VCaP (cell line): ENCODE data around the gene CAMTA2.
A peak's percentile ranks its signal among the peaks of the same experiment; 100 is the strongest.

ENCODE experiments used
- H3K27ac ChIP-seq: fragments of 450-650 bp; 2 replicates; pipeline ENCODE4 v1.5.1; 2017
- TF ChIP-seq, protein P1 (sequence below): fragments of 450-650 bp; conservative IDR thresholded peaks from 2 replicates; pipeline ENCODE4 v1.5.1; 2017; ENCODE audit warnings: mild to moderate bottlenecking, moderate library complexity

The CAMTA2 gene

GRCh38 chr17:4951486-4951885, 36.0 kb downstream of the CAMTA2 start:
- no peak overlapping the region for H3K27ac ChIP-seq
- TF ChIP-seq, protein P1, sequence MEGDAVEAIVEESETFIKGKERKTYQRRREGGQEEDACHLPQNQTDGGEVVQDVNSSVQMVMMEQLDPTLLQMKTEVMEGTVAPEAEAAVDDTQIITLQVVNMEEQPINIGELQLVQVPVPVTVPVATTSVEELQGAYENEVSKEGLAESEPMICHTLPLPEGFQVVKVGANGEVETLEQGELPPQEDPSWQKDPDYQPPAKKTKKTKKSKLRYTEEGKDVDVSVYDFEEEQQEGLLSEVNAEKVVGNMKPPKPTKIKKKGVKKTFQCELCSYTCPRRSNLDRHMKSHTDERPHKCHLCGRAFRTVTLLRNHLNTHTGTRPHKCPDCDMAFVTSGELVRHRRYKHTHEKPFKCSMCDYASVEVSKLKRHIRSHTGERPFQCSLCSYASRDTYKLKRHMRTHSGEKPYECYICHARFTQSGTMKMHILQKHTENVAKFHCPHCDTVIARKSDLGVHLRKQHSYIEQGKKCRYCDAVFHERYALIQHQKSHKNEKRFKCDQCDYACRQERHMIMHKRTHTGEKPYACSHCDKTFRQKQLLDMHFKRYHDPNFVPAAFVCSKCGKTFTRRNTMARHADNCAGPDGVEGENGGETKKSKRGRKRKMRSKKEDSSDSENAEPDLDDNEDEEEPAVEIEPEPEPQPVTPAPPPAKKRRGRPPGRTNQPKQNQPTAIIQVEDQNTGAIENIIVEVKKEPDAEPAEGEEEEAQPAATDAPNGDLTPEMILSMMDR = no peak

DNA sequence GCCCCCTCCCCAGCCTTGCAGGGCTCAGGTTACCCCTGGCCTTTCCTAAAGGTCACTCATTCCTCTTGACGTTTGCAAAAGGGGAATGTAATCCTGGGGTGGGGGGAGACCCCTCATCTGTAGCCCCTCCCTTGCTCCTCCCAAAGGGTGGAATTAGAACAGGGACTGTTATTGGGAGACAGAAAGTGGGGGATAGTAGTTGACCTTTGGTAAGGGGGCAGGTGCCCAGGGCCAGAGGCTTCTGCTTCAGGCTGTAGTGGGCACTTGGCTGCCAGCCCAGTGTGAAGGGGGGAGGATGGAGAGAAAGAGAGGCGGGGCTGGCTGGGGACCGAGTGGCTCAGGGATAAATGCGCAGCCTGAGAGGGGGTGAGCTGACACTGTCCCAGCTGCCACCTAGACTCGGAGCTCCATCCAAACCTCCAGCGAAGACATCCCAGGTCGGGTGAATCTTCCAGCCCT, 36.7 kb downstream of the CAMTA2 start, which contains the start of gene ENO3:
Gene ENO3 (plus strand): TSS at position 374 of the 459 bp plus-strand sequence. CDS start 711 bp downstream, outside the sequence.
- TF ChIP-seq, protein P1 = no peak

GRCh38 chr17:4950075-4950745, 37.3 kb downstream of the CAMTA2 start:
- H3K27ac ChIP-seq = peak overlapping the region; percentile 91

More for the DNA sequence above, 36.7 kb downstream of the CAMTA2 start, which contains the start of gene ENO3:
- peak within 1 kb of the TSS; percentile 91 for H3K27ac ChIP-seq

DNA sequence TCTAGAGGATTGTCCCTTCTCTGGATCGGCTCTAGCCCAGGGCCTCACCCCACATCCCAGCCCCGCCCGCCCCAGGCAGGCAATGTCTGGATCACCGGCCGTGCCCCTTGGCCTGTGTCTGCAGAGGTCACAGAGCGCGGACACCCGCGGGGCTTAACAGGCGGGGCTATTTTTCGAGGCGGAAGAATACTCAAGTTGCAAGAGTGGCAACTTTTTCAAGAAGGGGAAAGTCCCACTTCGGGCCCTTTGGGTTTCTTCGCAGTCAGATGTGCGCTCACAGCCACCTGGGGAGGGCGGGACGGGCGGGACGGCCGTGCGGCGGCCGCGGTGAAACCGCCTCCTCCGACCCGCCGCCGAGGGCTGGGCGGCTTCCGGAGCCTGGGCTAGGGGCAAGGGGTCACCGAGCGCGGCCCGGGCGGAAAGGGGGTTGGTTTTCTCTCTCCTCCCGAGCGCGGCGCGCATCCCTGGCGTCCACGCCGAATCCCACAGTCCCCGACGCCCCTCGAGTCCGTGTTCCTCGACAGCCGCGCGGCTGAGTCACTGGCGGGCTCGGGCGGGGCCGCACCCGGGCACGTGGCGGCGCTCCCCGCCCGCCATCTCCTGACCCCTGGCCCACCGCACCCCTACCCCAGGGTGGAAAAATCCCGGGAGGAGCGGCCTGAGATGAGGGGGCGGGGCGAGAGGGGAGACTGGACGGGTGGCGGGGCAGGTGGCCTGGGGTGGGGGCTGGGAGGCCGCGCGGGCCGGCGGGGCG, 38.0 kb downstream of the CAMTA2 start:
- TF ChIP-seq, protein P1 = no peak
- H3K27ac ChIP-seq = peak overlapping the region; percentile 91

More at GRCh38 chr17:4950075-4950745, 37.3 kb downstream of the CAMTA2 start:
- TF ChIP-seq, protein P1 = no peak

DNA sequence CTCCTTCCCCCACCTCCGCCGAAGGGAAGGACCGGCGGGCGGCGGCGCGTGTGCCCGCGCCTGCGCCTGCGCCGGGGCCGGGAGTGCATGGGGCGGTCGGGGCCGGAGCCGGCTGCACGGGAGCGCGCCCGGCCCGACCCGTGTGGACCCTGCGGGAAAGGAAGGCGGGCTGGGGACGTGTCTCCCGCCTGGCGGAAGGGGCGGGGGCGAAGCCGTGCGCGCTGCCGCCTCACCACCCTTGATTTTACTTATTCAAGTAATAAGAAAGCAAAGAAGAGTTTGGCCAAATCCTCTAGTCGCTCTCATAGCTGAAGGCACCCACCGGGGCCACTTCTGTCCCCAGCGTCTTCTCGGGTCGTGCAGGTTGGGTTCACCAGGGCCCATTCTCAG, 38.5 kb downstream of the CAMTA2 start:
- peak overlapping the region; percentile 91 for H3K27ac ChIP-seq
- TF ChIP-seq, protein P1 = no peak

GRCh38 chr17:4948166-4948930, 39.1 kb downstream of the CAMTA2 start, which contains the start of gene PFN1:
Gene PFN1 (minus strand): TSS chr17:4948530. CDS start chr17:4948394, 136 bp downstream.
- TF ChIP-seq, protein P1 = no peak
- peak within 1 kb of the TSS; percentile 91 for H3K27ac ChIP-seq
